Limb (tissue), 2 donors: ENCODE measurements around the gene STOML1.
"Not testable (repeated sequence)": the region's sequence is repeated elsewhere in the genome, so short reads cannot be mapped to it uniquely, and the experiment has no call there.

Experiments used
- DNase-seq, 2 donors: peaks; one replicate each; pipeline ENCODE4 v3.0.0-alpha.2; 2016; ENCODE audit errors: extremely low spot score in 2 of 2

The STOML1 gene

GRCh38 chr15:73948982-73949381, 43.1 kb downstream of the STOML1 start:
- no peak for DNase-seq

GRCh38 chr15:73948396-73948795, 43.7 kb downstream of the STOML1 start:
- DNase-seq, result no peak

- DNase-seq, result no peak
These were observed 44.4 kb downstream of the STOML1 start for GRCh38 chr15:73947651-73948050.

- DNase-seq, result no peak
These were observed 45.2 kb downstream of the STOML1 start for GRCh38 chr15:73946795-73947370.

GRCh38 chr15:73946046-73946721, 45.9 kb downstream of the STOML1 start:
- DNase-seq, result no peak

- DNase-seq, result no peak
These were observed 47.0 kb downstream of the STOML1 start for GRCh38 chr15:73945130-73945508.

GRCh38 chr15:73944161-73945129, 47.6 kb downstream of the STOML1 start:
- DNase-seq, result no peak

- no peak for DNase-seq
These were observed 49.3 kb downstream of the STOML1 start for GRCh38 chr15:73942751-73943270.

- DNase-seq, result no peak
These were observed 50.0 kb downstream of the STOML1 start for GRCh38 chr15:73941871-73942635.

GRCh38 chr15:73941449-73941848, 50.6 kb downstream of the STOML1 start:
- DNase-seq, result no peak

- DNase-seq, result no peak
These were observed 51.1 kb downstream of the STOML1 start for GRCh38 chr15:73941044-73941443.

GRCh38 chr15:73940061-73940981, 51.8 kb downstream of the STOML1 start:
- DNase-seq, result no peak

GRCh38 chr15:73939138-73939537, 53.0 kb downstream of the STOML1 start:
- DNase-seq, result peak in 1 of 2 donors; percentile 18

GRCh38 chr15:73938516-73938915, 53.6 kb downstream of the STOML1 start:
- DNase-seq, result not testable (repeated sequence)

GRCh38 chr15:73937726-73938125, 54.4 kb downstream of the STOML1 start:
- DNase-seq, result no peak

GRCh38 chr15:73937296-73937695, 54.8 kb downstream of the STOML1 start:
- no peak for DNase-seq

GRCh38 chr15:73936588-73937290, 55.4 kb downstream of the STOML1 start:
- DNase-seq, result no peak

GRCh38 chr15:73936181-73936580, 55.9 kb downstream of the STOML1 start:
- no peak for DNase-seq

GRCh38 chr15:73935547-73935946, 56.5 kb downstream of the STOML1 start:
- DNase-seq, result no peak

- no peak for DNase-seq
These were observed 57.8 kb downstream of the STOML1 start for GRCh38 chr15:73934281-73934680.
